ENCODE data around the gene WDR1.
"Not testable (repeated sequence)": the region's sequence is repeated elsewhere in the genome, so short reads cannot be mapped to it uniquely, and the experiment has no call there.

Gene WDR1

GRCh38 chr4:10130178-10130888 lies 13.7 kb upstream of the WDR1 start:
- Histone ChIP-seq H3K4me3 (ENCODE audit: low read length) (no peak overlapping the region), H3K4me1 (ENCODE audit: control insufficient read depth, insufficient read depth, low read length) (peaks cover 16% of the 10 kb centered on the region), H3K9me3 (ENCODE audit: control insufficient read depth, low read length) (no peaks in the 10 kb centered on the region), H3K27me3 (replicated peaks; ENCODE audit: control insufficient read depth, insufficient read depth, low read length) (peaks cover 12% of the 10 kb centered on the region), H3K36me3 (ENCODE audit: control insufficient read depth, insufficient read depth, low read length, severe bottlenecking) (no peaks in the 10 kb centered on the region), H3K9ac (ENCODE audit: low read length) (no peak overlapping the region)
- DNase-seq (ENCODE audit: low read depth), result no peak

- H3K9me3 ChIP-seq (ENCODE audit: control insufficient read depth, low read length), result no peaks in the 10 kb centered on the region
- DNase-seq (ENCODE audit: low read depth), result no peak
- H3K4me1 ChIP-seq (ENCODE audit: control insufficient read depth, insufficient read depth, low read length), result peaks cover 16% of the 10 kb centered on the region
- no peaks in the 10 kb centered on the region for H3K36me3 ChIP-seq (ENCODE audit: control insufficient read depth, insufficient read depth, low read length, severe bottlenecking)
- H3K27me3 ChIP-seq (replicated peaks; ENCODE audit: control insufficient read depth, insufficient read depth, low read length), result peaks cover 9% of the 10 kb centered on the region
- H3K4me3 ChIP-seq (ENCODE audit: low read length), result no peak overlapping the region
- no peak overlapping the region for H3K9ac ChIP-seq (ENCODE audit: low read length)
Observed at GRCh38 chr4:10129196-10130177, 12.9 kb upstream of the WDR1 start.

DNA sequence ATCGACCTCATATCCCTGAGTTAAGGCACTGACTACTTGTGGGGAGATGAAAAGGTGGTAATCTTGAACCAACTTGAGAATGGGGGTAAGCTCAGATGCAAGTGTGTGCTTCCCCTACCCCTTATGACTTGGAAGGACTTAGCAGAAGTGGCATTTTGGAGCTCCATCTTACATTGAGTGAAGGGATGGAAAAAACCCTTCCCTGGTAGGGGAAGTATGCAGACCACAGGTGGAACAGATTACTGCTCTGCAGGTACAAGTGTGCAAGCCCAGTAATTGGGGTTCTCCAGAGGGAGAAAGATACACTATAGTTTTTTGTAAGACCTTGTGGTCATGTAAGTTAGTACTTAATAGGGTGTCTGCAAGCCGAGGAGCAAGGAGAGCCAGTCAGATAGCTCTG lies 12.2 kb upstream of the WDR1 start:
- no peak for DNase-seq (ENCODE audit: low read depth)
- Histone ChIP-seq H3K4me3 (ENCODE audit: low read length) (no peak overlapping the region), H3K9me3 (ENCODE audit: control insufficient read depth, low read length) (no peaks in the 10 kb centered on the region), H3K27me3 (replicated peaks; ENCODE audit: control insufficient read depth, insufficient read depth, low read length) (peaks cover 9% of the 10 kb centered on the region), H3K9ac (ENCODE audit: low read length) (no peak overlapping the region), H3K4me1 (ENCODE audit: control insufficient read depth, insufficient read depth, low read length) (peaks cover 16% of the 10 kb centered on the region), H3K36me3 (ENCODE audit: control insufficient read depth, insufficient read depth, low read length, severe bottlenecking) (no peaks in the 10 kb centered on the region)

DNA sequence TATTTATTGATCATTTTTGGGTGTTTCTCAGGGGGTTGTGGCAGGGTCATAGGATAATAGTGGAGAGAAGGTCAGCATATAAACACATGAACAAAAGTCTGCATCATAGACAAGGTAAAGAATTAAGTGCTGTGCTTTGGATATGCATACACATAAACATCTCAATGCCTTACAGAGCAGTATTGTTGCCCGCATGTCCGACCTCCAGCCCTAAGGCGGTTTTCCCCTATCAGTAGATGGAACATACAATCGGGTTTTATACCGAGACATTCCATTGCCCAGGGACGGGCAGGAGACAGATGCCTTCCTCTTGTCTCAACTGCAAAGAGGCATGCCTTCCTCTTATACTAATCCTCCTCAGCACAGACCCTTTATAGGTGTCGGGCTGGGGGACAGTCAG lies 10.9 kb upstream of the WDR1 start:
- not testable (repeated sequence) for H3K9me3 ChIP-seq (ENCODE audit: control insufficient read depth, low read length); DNase-seq (ENCODE audit: low read depth); H3K4me3 ChIP-seq (ENCODE audit: low read length); H3K36me3 ChIP-seq (ENCODE audit: control insufficient read depth, insufficient read depth, low read length, severe bottlenecking); H3K27me3 ChIP-seq (replicated peaks; ENCODE audit: control insufficient read depth, insufficient read depth, low read length); H3K9ac ChIP-seq (ENCODE audit: low read length)
- H3K4me1 ChIP-seq (ENCODE audit: control insufficient read depth, insufficient read depth, low read length), result peaks cover 16% of the 10 kb centered on the region

DNA sequence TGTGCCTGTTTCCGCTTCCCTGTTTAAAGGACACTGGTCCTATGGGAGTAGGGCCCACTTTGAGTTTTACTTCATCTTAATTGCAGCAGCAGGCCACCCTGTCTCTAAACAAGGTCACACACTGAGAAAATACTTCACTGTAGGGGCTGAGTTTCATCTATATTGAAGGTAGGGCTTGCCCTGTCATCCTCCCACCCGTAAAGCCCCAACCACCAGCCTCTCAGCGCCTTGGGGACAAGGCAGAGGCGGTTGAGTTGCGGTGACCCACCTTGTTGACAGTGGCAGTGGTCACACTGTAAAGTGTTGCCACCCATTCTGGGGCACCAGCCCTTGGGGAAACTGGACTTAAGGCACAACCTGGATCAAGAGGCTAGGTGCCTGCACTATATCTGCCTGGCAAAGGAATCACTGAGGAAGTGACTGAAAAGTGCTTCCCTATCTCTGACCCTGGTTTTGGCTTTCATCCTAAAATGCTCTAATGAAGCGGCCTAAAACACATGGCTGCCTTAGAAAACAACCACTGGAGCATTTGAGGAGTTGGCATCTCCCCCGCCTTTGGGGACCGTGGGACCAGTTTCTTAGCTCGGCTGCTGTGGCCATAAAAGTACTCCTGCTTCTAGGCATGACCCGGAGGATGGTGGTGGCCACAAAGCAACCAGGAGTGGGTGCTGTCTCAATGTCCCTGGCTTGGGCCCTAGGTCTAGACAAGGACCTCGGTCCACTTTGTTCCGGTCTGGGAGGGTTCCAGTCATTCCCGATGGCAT lies 7.8 kb upstream of the WDR1 start:
- Histone ChIP-seq H3K9me3 (ENCODE audit: control insufficient read depth, low read length) (no peaks in the 10 kb centered on the region), H3K27me3 (replicated peaks; ENCODE audit: control insufficient read depth, insufficient read depth, low read length) (peaks cover 4% of the 10 kb centered on the region), H3K4me1 (ENCODE audit: control insufficient read depth, insufficient read depth, low read length) (peaks cover 4% of the 10 kb centered on the region), H3K36me3 (ENCODE audit: control insufficient read depth, insufficient read depth, low read length, severe bottlenecking) (no peaks in the 10 kb centered on the region), H3K4me3 (ENCODE audit: low read length) (no peak overlapping the region), H3K9ac (ENCODE audit: low read length) (no peak overlapping the region)
- no peak for DNase-seq (ENCODE audit: low read depth)

DNA sequence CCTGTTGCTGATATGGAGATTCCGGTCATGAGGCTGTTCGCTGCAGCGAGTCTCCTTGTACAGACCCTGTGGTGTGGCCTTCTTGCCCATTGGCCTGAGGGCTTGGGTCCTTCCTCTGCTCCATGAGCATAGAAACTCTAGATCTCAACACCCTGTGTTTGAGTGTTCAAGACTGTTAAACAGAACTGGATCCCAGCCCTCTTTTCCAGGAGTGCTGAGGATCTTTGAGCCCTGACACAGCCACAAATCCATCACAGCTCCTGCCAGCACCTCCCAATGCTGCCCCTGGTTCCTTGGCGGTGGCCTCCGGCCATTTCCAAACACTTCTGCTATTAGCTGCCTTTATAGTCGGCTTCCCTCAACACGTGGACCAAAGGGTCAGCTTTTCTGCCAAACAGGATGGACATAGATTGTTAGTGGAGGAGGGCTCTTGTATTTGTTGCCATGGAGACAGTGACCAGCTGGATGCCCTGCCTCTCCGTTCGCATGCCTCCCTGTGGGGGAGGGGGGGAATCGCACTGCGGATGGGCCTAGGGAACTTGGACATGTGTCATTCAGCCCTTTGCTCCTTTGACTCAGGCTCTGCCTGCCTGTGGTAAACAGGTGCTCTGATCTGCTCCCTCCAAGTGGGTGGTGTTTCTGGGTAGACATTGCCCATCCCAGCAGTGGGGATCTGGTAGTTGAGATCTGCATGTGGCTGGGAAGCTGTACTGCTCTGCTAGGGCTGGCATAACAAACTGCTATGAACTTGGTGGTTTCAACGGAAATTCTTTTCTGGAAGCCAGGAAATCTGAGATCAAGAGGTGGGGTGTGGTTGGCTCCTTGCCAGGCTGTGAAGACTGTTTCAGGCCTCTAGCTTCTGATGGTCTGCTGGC lies 6.9 kb upstream of the WDR1 start:
- DNase-seq (ENCODE audit: low read depth), result peak; percentile 25
- peaks cover 4% of the 10 kb centered on the region for H3K27me3 ChIP-seq (replicated peaks; ENCODE audit: control insufficient read depth, insufficient read depth, low read length)
- H3K4me1 ChIP-seq (ENCODE audit: control insufficient read depth, insufficient read depth, low read length), result no peaks in the 10 kb centered on the region
- no peak overlapping the region for H3K9ac ChIP-seq (ENCODE audit: low read length)
- no peak overlapping the region for H3K4me3 ChIP-seq (ENCODE audit: low read length)
- H3K9me3 ChIP-seq (ENCODE audit: control insufficient read depth, low read length), result no peaks in the 10 kb centered on the region
- no peaks in the 10 kb centered on the region for H3K36me3 ChIP-seq (ENCODE audit: control insufficient read depth, insufficient read depth, low read length, severe bottlenecking)

DNA sequence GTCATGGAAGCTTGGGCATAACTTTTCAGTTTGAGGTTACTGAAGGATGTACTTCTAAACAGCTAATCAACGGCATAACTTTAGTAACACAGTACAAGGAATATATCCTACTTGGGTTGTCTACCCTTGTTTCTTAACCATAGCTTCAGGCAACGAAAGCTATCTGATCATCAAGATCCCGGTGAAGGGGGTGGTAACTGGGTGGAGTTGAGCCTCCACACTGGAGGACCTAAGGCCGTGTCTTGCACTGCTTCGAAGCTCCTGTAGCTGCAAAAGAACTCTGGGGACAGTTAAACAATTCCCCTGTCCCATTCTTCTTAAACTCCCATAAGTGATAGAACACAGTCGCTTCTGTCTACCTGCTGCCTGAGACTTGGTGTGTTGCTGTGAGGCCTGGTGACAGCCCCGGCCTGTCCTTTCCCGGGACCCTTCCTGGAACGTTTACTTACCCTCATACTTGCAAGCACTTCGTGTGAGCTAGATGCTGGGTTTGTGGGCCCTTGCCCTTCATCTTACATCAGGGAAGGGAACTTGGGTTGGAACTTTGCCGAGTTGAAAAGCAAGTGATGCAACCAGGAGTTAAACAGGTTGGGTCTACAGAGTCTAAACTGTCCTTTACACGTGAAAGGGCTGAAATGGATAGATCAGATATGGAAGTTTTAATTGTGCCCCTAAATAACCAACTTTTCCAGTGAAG lies 5.8 kb upstream of the WDR1 start:
- peaks cover 4% of the 10 kb centered on the region for H3K27me3 ChIP-seq (replicated peaks; ENCODE audit: control insufficient read depth, insufficient read depth, low read length)
- peaks cover 10% of the 10 kb centered on the region for H3K4me1 ChIP-seq (ENCODE audit: control insufficient read depth, insufficient read depth, low read length)
- no peak for DNase-seq (ENCODE audit: low read depth)
- no peak overlapping the region for H3K9ac ChIP-seq (ENCODE audit: low read length)
- H3K4me3 ChIP-seq (ENCODE audit: low read length), result no peak overlapping the region
- H3K9me3 ChIP-seq (ENCODE audit: control insufficient read depth, low read length), result no peaks in the 10 kb centered on the region
- H3K36me3 ChIP-seq (ENCODE audit: control insufficient read depth, insufficient read depth, low read length, severe bottlenecking), result no peaks in the 10 kb centered on the region

- peaks cover 11% of the 10 kb centered on the region for H3K4me1 ChIP-seq (ENCODE audit: control insufficient read depth, insufficient read depth, low read length)
- no peaks in the 10 kb centered on the region for H3K36me3 ChIP-seq (ENCODE audit: control insufficient read depth, insufficient read depth, low read length, severe bottlenecking)
- H3K9ac ChIP-seq (ENCODE audit: low read length), result no peak overlapping the region
- no peaks in the 10 kb centered on the region for H3K9me3 ChIP-seq (ENCODE audit: control insufficient read depth, low read length)
- H3K27me3 ChIP-seq (replicated peaks; ENCODE audit: control insufficient read depth, insufficient read depth, low read length), result peaks cover 2% of the 10 kb centered on the region
- DNase-seq (ENCODE audit: low read depth), result no peak
- no peak overlapping the region for H3K4me3 ChIP-seq (ENCODE audit: low read length)
Observed at GRCh38 chr4:10121568-10122208, 5.1 kb upstream of the WDR1 start.

DNA sequence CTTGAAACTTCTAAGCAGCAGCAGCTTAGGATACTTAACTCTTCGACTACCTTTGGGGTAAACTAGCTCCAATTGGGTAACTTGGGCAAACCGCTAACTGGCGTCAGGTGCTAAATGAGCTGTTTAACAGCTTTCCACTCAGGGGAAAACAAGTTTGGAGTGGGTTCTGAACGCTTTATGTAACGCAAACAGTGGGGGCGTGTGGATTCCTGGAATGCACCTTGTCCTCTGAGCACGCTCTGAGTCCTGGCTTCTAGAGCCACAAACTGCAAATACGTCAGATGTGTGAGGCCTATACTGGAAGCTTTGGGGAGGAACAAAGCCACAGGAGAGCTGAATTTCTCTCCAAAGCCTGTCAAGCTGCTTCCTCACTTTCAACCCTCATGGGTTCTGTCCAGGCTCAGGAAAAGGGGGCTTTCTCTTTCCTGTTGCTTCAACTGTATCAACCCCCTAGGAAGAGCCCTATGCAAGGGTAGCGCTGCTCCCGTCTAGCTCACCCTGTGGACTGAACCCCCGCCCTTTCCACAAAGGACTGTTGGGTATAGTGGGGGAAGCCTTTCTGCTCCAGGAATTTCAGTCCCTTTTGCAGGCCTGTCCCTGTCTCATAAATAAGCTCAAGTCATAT lies 4.5 kb upstream of the WDR1 start:
- Histone ChIP-seq H3K9me3 (ENCODE audit: control insufficient read depth, low read length) (no peaks in the 10 kb centered on the region), H3K27me3 (replicated peaks; ENCODE audit: control insufficient read depth, insufficient read depth, low read length) (no peaks in the 10 kb centered on the region), H3K4me3 (ENCODE audit: low read length) (no peak overlapping the region), H3K4me1 (ENCODE audit: control insufficient read depth, insufficient read depth, low read length) (peaks cover 11% of the 10 kb centered on the region), H3K36me3 (ENCODE audit: control insufficient read depth, insufficient read depth, low read length, severe bottlenecking) (no peaks in the 10 kb centered on the region), H3K9ac (ENCODE audit: low read length) (no peak overlapping the region)
- DNase-seq (ENCODE audit: low read depth), result no peak
